Thoracic aorta (tissue), 2 donors: Measurements from ENCODE around the gene METTL16. TPM values are rescaled to one million over a fixed set of nuclear protein-coding genes. Genes with fewer than 3 reads are reported as not detected.

Experiments
- ATAC-seq: fragments of 150-250 bp; one replicate; pipeline ENCODE4 v1.8.0; 2017; ENCODE audit warnings: low read depth; ENCODE audit not compliant: insufficient number of reproducible peaks, low FRiP score
- DNase-seq: peaks from one replicate; pipeline ENCODE4 v3.0.0-alpha.2; 2020; ENCODE audit warnings: low spot score
- H3K27ac ChIP-seq, 2 donors: fragments of 200-600 bp; sonication (generic); 1 replicate in 1 of 2; 2 replicates in 1 of 2; pipeline ENCODE4 v1.5.1; 2016; ENCODE audit warnings: mild to moderate bottlenecking in 2 of 2, moderate library complexity in 2 of 2
- H3K27me3 ChIP-seq: fragments of 200-600 bp; sonication (generic); replicated peaks from 2 replicates; pipeline ENCODE4 v1.6.0; 2016; ENCODE audit warnings: mild to moderate bottlenecking; ENCODE audit not compliant: insufficient read depth
- H3K36me3 ChIP-seq: fragments of 200-600 bp; sonication (generic); one replicate; pipeline ENCODE4 v1.5.1; 2016
- H3K4me1 ChIP-seq, 2 donors: fragments of 200-600 bp; sonication (generic); 1 replicate in 1 of 2; 2 replicates in 1 of 2; pipeline versions ENCODE4 v1.5.1 to v1.6.0; 2016; ENCODE audit warnings: low read depth in 2 of 2, mild to moderate bottlenecking in 1 of 2; ENCODE audit not compliant: control insufficient read depth in 1 of 2
- H3K4me3 ChIP-seq: fragments of 200-600 bp; sonication (generic); 2 replicates; pipeline ENCODE4 v1.5.1; 2016; ENCODE audit warnings: mild to moderate bottlenecking
- H3K9me3 ChIP-seq: fragments of 200-600 bp; sonication (generic); 2 replicates; pipeline ENCODE4 v1.5.1; 2016
- CTCF ChIP-seq: fragments of 200-600 bp; sonication (generic); IDR thresholded peaks from one replicate; pipeline ENCODE4 v1.5.1; 2019; ENCODE audit warnings: antibody characterized with exemption
- total RNA-seq, 2 donors: library from RNA; depleted of rRNA; stranded (reverse); fragments of >200 nt; gene quantifications; one replicate each; pipeline versions ENCODE4 v1.1.0 to v1.2.3, GENCODE V29; 2016

METTL16 gene
- total RNA-seq, 2 donors from 2014 or later = 37.6 to 37.9 TPM

GRCh38 chr17:2397247-2398171 lies 114.2 kb downstream of the METTL16 start:
- TF ChIP-seq CTCF = no peak
- H3K4me3 ChIP-seq = peak overlapping the region; percentile 62
- peak overlapping the region; percentile 99 for H3K27ac ChIP-seq
- DNase-seq (no peak), ATAC-seq (no peak)
- H3K27me3 ChIP-seq = no peaks in the 10 kb centered on the region
- H3K4me1 ChIP-seq = peaks cover 43 to 54% of the 10 kb centered on the region in 2 donors
- no peaks in the 10 kb centered on the region for H3K36me3 ChIP-seq
- H3K9me3 ChIP-seq = no peaks in the 10 kb centered on the region

- Histone ChIP-seq H3K4me1 (peaks cover 46 to 58% of the 10 kb centered on the region in 2 donors), H3K27ac (peak overlapping the region; percentile 99), H3K27me3 (no peaks in the 10 kb centered on the region), H3K36me3 (no peaks in the 10 kb centered on the region), H3K4me3 (peak overlapping the region; percentile 62), H3K9me3 (no peaks in the 10 kb centered on the region)
- no peak for TF ChIP-seq CTCF
- ATAC-seq (peak; percentile 2), DNase-seq (peak; percentile 93)
These were observed 115.0 kb downstream of the METTL16 start for GRCh38 chr17:2396568-2397246.

GRCh38 chr17:2396192-2396567 lies 115.5 kb downstream of the METTL16 start:
- ATAC-seq (no peak), DNase-seq (no peak)
- TF ChIP-seq CTCF = no peak
- peak overlapping the region; percentile 62 for H3K4me3 ChIP-seq
- H3K27me3 ChIP-seq = no peaks in the 10 kb centered on the region
- no peaks in the 10 kb centered on the region for H3K36me3 ChIP-seq
- H3K9me3 ChIP-seq = no peaks in the 10 kb centered on the region
- peak overlapping the region; percentile 99 for H3K27ac ChIP-seq
- peaks cover 50 to 63% of the 10 kb centered on the region in 2 donors for H3K4me1 ChIP-seq

GRCh38 chr17:2395258-2396181 lies 116.2 kb downstream of the METTL16 start:
- no peaks in the 10 kb centered on the region for H3K9me3 ChIP-seq
- H3K27ac ChIP-seq = peak overlapping the region; percentile 99
- ATAC-seq (no peak), DNase-seq (no peak)
- H3K36me3 ChIP-seq = no peaks in the 10 kb centered on the region
- peak overlapping the region; percentile 62 for H3K4me3 ChIP-seq
- no peaks in the 10 kb centered on the region for H3K27me3 ChIP-seq
- no peak for TF ChIP-seq CTCF
- peaks cover 55 to 69% of the 10 kb centered on the region in 2 donors for H3K4me1 ChIP-seq
